Measurements from ENCODE around the gene KRTCAP2.
"Not testable (repeated sequence)": the region's sequence is repeated elsewhere in the genome, so short reads cannot be mapped to it uniquely, and the experiment has no call there.

Gene KRTCAP2

DNA sequence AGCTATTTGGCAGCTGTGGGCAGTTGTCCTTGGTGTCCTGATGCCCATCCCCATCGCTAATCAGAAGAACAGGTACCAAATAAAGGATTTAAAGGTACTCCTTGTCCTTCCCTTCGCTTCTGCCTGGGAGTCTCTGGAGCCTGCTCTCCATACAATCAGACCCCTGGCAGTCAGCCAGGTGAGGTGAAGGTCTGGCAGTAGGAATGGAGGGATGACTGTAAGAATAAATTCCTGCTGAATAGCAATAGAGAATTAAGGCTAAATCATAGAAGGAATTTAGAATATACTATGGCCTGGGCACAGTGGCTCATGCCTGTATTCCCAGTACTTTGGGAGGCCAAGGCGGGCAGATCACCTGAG is 25.4 kb upstream of the KRTCAP2 start:
- no peak for DNase-seq

DNA sequence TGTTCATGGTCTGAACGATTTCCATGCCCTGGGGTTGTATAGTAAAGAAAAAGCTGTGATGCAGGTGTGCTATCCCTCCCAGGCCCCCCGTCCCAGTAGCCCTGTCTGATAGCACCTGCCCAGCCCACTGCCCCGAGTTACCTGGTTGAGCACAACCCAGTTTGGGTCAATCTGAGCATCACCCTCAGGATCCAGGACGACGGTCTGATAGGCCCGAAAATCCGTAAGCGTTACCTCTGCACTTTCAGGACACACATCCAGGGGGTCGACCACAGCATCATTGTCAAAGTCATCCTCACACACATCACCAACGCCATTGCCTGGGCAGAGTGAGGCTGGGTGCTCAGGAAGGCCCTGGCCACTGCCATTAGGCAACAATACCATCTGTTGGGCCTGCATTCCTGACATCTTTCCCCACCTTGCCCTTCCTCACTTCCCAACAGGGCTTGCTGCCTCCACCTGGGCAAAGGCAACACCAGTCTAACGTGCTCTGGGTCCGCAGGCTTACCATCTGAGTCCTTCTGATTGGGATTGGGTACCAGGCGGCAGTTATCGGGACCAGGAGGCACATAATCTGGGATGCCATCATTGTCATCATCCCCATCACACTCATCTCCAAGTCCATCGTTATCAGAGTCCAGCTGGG is 24.9 kb upstream of the KRTCAP2 start:
- no peak for DNase-seq

DNA sequence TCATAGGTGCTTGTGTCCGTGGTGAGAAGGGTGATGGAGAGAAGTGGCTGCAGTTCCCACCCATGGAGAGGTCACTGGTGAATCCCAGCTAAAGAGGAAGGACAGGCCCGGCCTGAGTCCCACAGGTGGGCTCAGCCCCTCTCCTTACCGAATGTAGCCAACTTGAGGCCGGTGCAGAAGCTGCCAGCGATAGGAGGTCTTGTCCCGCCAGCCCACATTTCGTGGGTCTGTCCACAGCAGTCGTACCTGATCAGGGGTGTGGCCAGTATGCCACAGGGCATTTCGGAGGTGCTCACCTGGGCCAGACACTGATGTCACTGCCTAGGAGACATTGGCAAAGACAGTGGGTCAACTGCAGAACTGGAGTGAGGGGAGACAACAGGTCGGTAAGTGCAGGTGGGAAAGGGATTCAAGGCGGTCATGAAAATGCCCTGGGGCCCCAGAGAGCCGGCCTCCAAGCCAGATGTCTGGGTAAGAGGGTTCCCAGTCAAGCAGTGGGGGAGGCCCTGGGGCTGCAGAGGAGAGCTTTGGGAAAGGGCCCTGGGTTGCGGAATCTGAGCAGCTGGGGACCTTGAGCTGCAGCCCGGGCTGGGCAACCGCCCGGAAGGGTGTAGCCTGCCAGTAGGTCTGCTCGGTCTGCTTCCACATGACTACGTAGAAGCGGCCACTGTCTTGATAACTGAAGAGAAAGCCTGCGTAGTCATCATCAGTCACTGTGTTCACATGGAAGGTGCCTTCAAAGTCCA is 24.0 kb upstream of the KRTCAP2 start:
- no peak for DNase-seq

DNA sequence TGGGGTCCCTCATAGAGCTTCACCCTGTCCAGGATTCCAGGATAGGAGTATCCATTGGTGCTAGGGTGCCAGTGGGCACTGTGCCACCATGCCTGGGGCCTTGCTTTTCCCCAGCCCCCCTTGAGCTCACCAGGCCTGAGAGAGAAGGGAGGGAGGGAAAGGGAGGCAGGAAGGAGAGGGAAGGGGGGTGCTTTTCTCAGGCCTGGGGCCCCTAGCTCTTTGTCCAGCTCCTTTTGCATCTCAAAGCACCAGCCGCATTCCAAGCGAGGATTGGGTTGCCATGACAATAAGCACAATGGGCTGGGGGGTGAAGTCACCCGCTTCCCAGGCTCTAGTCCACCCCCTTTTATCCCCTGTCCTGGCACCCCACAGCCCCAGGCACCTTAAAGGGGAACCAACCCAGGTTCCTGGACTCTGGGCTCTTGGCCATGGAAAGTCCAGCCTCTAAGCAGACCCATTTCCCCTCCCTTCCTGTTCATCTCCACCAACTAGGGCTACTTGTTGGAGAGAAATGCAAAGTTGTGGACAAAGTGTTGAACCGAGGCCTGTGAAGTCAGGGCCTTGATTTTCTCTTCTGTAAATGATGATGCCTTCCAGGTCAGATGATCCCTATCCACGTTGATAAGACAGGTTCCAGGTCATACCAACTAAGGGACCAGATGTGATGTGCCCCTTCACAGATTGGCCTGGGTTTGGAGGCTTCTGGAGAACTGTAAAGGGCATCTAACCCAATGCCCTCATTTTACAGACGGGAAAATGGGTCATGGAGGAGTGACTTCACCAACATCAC is 23.2 kb upstream of the KRTCAP2 start:
- no peak for DNase-seq

DNA sequence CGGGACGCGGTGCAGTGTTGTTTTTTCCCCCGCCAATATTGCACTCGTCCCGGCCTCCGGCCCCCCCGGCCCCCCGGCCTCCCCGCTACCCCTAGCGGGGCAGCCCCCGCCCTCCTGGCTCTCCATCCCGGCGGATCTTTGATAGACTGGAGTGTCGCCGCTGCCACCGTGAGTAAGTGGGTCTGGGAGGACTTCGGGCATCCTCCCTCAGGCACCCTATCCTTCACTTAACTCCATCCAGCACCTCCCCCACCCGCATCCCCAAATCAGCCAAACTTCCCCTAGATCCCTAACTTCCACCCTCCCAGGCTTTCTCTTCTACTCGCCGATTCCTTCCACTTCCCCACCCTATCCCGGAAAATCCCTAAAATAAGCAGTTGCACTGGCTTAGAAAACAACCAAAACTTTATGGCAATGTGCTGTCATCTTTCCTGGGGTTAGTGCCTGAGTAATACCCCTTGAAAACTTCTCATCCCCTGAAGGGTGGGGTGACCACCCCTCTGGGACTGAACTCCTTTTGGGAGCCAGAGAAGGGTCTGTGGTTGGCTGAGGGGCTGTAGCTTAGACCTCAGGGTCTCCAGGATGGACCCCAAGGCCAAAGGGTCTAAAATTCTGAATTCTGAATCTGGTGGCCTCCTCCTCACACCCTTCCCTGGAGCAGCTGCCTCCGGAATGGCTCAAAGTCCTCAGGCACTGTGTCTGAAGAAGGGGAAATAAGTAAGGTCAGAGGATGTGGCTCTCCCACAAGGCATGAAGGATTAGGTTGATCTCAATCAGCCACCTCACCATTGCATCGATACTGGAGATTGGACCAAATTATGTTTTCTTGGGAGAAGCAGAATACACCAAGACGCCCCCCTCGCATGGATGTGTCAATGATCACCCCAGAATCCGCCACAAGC is 22.3 kb upstream of the KRTCAP2 start:
- DNase-seq, result no peak

DNA sequence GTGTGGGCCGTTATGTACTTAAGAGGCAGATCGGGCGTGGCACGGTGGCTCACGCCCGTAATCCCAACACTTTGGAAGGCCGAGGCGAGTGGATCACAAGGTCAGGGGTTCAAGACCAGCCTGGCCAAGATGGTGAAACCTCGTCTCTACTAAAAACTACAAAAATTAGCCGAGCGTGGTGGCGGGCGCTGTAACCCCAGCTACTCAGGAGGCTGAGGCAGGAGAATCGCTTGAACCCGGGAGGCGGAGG is 20.8 kb upstream of the KRTCAP2 start:
- DNase-seq, result not testable (repeated sequence)

DNA sequence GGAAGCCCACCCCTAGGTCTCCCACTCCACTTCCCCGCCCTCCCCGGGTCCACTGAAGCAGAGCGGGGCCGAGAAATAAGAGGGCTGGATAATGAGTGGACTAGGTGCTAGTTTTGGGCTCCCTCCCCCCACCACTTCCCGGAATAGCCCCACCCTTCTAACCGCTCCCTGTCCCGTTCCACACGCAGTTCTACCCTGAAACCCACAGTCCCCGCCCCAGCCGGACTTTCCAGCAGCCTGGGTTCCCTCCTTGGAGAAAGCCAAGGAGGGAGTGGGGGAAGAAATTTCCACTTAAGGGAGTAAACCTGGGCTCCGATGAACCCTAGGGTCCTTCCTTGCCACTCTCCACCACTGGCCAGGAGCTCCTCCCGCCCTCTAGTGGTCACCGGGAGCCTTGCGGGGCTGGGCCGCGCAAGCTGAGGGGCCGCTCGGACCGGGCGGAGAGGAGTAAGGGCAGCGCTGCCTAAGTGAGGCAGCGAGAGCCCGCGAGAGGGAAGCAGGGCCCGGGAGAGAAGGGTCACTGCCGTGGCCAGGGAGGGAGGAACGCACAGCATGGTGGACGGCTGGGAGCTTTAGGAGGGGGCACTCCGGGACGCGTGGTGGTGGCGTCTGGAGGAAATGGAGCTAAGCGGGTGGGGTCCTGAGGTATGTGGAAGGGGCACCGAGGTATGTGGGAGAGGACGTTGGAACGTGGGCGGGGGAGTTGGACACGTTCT is 20.3 kb upstream of the KRTCAP2 start:
- DNase-seq, result peak; percentile 80

DNA sequence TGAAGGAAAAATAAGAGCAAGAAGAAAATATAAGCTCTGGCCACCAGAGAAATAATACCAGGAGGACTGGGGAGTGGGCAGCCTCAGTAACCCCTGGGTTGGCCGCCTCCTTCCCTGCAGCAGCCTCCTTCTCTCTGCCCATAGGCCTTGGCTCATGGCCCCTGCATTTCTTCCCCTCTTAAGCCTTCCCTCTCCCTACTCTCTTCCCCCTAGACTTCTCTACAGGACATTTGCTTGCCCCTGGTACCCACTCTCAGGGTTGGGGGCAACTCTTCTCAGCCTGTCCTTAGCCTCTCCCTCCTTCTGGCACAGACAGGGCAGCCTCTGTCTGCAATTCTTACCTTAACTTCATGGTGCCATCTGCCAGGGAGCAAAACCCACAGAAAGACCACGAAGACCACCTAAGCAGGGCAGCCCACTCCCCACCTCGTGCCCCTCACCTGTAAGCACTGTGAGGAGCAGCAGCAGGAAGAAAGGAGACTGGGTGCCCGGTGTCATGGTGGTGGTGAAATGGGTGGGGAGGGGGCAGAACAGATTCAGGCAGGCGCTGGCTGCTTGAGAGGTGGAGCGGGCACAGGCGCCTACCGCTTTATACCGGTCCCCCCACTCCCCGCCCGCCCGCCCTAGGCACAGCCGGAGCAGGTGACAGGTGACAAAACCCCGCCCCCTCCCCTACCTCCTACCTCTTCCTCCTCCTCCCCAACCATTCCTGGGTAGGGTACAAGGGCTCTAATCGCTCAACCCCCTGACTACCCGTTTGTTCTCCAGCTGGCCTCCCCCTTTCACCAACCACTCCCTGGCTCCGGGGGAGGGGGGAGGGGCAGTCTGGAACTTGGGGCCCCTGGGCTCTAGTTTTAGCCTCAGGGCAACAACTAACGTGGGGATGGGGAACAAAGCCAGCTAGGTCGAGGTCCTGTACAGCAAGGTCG is 19.5 kb upstream of the KRTCAP2 start:
- DNase-seq, result peak; percentile 33 to 45

DNA sequence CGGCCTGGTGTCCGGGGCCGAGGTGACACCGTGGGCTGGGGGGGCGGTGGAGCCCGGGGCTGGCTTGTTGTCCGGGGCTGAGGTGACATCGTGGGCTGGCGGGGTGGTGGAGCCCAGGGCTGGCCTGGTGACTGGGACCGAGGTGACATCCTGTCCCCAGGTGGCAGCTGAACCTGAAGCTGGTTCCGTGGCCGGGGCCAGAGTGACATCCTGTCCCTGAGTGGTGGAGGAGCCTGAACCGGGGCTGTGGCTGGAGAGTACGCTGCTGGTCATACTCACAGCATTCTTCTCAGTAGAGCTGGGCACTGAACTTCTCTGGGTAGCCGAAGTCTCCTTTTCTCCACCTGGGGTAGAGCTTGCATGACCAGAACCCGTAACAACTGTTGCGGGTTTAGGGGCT is 18.8 kb upstream of the KRTCAP2 start:
- no peak for DNase-seq

DNA sequence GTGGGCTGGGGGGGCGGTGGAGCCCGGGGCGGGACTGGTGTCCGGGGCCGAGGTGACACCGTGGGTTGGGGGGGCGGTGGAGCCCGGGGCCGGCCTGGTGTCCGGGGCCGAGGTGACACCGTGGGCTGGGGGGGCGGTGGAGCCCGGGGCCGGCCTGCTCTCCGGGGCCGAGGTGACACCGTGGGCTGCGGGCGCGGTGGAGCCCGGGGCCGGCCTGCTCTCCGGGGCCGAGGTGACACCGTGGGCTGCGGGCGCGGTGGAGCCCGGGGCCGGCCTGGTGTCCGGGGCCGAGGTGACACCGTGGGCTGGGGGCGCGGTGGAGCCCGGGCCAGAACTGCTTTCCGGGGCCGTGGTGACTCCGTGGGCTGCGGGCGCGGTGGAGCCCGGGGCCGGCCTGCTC is 16.8 kb upstream of the KRTCAP2 start:
- DNase-seq, result not testable (repeated sequence)

DNA sequence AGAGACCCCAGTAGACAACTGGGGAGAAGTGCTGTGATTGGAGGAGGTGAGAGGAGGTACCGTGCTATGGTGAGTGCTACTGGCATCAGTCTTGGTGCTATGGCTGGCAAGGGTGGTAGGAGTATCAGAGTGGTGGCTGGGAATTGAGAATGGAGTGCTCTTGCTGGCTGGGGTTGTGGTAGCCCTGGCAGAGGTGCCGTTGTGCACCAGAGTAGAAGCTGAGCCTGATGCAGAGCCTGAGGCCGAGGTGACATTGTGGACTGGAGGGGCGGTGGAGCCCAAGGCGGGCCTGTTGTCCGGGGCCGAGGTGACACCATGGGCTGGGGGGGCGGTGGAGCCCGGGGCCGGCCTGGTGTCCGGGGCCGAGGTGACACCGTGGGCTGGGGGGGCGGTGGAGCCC is 15.2 kb upstream of the KRTCAP2 start:
- no peak for DNase-seq

DNA sequence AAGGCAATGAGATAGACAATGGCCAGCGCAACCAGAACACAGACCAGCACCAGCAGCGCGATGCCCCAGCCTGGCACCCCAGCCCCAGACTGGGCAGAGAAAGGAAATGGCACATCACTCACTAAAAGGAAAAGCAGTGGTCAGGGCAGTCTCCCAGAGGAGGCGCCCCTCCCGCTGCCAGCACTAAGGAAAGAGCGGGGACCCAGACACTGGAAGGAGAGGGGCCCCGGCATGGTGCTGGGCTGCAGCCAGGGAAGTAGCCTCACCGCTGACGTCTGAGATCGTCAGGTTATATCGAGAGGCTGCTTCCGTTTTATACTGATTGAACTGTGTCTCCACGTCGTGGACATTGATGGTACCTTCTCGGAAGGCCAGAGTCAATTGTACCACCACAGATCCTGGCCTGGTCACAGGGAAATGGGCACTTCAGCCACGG is 14.4 kb upstream of the KRTCAP2 start:
- no peak for DNase-seq

DNA sequence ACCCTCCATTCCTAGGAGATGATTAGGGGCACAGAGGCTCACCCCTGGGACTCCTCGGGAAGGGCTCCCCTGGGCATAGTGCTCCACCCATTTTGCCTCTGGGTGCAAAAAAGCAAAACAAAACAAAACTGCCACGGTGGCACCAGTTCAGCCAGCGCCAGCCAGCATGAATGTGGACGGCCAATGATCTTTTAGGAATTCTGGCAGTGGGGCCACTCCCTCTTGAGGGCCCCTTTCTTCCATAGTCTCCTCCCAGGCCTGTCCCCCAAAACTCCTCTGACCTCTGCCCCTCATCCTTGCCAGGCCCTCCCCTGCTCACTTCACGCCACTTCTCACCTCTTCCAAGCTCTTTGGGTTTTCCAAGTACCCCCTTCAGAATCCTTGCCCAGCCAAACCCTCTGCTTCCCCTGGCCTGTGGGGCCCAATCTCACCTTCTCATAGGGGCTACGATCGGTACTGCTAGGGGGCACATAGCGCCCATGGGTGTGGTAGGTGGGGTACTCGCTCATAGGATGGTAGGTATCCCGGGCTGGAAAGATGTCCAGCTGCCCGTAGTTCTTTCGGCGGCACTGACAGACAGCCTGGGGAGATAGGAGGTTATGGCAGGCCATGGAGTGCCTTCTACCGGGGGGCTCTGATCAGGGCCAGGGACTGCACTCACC is 13.8 kb upstream of the KRTCAP2 start:
- DNase-seq, result no peak

DNA sequence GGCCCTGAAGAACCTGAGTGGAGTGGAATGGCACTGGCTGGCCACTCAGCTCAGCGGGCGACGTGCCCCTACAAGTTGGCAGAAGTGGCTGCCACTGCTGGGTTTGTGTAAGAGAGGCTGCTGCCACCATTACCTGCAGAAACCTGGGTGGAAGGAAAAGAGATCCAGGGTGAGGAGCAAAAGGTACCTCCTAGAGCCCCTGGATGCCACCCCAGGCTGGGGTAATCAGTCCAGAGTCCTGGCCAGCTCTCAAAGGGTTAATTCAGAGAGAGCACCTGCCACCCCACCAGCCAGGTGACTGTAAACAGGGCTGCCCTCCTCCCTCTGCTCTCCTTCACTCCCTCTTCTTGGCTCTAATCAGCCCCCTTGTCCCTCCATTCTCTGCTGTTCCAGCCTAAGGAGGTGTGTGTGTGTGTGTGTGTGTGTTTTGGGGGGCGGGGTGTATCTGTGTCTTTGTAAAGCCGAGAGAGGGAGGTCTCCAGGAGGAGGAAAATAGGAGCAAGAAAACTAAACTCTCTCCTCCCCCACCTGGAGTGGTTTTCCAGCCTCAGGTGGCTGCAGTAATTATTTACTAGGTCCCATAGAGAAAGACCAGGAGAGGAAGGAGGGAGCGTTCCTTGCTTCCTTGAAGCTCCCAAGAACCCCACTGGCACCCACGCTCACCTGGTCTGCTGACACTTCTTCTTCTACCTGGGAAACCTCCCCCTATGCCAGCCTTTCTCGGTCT is 13.1 kb upstream of the KRTCAP2 start:
- DNase-seq, result no peak

DNA sequence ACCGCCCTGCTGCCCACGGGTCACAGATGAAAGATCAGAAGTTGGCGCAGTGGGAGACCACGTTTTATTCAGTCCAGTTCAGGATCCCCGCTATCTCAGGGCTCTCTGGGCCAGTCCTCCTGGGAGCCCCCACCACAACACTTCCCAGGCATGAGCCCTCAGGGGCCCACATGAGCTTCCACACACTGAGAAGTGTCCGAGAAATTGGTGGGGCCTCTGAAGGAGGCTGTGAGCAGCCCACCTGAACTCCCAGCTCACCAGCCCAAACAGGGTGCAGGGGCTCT is 12.6 kb upstream of the KRTCAP2 start:
- DNase-seq, result no peak

DNA sequence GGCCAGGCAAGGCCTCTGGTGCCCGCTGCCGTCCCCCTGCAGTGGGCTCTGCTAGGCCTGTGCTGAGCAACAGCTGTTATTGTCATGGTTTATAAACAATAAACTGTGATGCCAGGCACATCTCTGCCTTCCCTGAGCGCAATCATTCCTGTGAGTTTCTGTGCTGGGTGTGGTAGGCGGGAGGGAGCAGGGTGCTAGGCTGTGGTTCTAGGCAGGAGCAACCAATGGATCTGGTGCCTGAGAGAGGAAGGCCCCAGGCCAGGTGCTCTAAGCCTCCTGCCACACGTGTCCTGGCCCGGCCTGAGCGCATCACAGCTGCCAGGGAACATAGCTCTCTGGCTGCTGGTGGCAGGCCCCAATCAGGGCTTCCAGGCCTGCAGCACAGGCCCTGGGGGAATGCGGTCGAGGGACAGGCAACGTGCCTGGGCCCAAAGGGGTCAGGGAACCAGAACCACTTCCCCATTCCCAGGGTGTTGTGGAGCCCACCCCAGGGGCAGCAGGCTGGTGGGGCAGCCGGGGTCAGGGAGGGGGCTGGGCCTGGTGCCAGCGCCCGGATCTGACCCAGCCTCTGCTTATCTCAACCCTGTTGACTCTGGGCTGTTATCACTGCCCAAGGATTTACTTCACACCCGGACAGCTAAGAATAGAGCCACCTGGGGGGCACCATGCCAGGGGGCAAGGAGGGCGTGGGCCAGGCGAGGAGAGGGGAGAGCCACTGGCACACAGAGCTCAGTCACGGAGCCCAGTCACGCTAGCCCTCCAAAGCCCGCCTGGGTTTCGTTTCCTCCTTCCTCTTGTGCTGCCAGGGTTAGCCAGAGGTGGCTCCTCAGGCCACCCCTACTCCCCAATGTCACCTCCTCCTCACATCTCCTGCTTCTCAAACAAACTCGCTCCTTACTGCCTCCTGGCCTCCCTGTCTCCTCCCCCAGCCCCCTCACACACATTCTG is 12.0 kb upstream of the KRTCAP2 start:
- DNase-seq, result no peak

DNA sequence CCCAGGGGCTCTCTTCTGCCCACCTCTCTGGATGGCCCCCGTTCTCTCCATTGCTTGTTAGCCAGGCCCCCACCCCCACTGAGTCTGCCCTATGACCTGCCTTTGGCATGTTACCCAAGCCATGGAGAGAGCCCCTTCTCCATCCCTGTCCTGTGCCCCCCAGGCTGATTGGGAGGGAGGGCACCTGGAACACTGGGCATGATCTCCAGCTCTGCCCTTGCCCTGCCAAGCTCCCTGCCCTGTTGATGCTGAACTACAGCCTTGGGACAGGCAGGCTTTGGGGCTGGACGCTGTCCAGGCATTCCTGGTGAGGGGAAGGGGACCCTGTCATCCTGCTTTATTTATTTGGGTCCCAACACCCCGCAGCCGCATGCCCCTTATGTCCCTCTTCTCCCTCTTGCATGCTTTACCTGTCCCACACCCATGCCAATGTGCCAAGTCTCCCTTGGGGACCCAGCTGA is 11.3 kb upstream of the KRTCAP2 start:
- no peak for DNase-seq

DNA sequence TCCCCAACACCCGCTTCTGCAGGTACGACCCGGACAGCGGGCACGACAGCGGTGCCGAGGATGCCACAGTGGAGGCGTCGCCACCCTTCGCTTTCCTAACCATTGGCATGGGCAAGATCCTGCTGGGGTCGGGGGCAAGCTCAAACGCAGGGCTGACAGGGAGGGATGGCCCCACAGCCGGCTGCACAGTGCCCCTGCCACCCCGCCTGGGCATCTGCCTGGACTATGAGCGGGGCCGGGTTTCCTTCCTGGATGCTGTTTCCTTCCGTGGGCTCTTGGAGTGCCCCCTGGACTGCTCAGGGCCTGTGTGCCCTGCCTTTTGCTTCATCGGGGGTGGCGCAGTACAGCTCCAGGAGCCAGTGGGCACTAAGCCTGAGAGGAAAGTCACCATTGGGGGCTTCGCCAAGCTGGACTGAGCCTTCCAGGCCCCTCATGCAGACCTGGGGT is 10.7 kb upstream of the KRTCAP2 start:
- no peak for DNase-seq

DNA sequence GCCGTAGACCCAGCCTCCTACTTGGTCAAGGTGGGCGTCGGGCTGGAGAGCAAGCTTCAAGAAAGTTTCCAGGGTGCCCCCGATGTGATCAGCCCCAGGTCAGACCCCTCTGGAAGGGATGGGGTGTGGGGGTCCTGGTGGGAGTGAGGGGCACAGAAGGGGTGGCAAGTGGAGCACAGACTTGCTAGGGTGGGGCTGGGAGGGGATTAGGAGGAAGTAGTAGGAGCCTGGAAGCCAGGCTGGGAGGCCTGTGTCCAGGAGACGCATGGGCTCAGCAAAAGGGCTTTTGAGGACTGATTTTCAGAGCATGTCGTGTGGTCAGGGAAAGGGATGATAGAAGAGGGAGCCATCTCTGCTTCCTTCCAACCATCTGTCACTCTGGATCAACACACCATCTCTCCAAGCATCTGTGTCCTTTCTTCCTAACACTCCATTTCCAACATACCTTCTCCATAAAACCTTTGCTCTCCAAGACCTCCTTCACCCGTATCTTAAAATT is 9.0 kb upstream of the KRTCAP2 start:
- no peak for DNase-seq

All from AML-193 (cell line).